ENCODE results near the gene NEDD4L.

Gene NEDD4L

GRCh38 chr18:58143386-58143785 lies 99.4 kb downstream of the NEDD4L start (continued):
- TF ChIP-seq ZNF629 (tag by site-specific recombination; IDR thresholded peaks at IDR 0.05) (peak; percentile 81), ZNF585B (tag by site-specific recombination; IDR thresholded peaks at IDR 0.05) (no peak), ZNF221 (tag by site-specific recombination; IDR thresholded peaks at IDR 0.05; ENCODE audit: borderline replicate concordance) (no peak), ZNF350 (tag by site-specific recombination; IDR thresholded peaks at IDR 0.05) (no peak), KLF10 (tag by site-specific recombination; IDR thresholded peaks at IDR 0.05) (peak; percentile 46; the same call in 1 of the 2 replicates), ZNF610 (tag by site-specific recombination; IDR thresholded peaks at IDR 0.05; ENCODE audit: borderline replicate concordance) (peak; percentile 50; the same call in 1 of the 2 replicates), INSM2 (tag by site-specific recombination; IDR thresholded peaks at IDR 0.05) (peak; percentile 73; the same call in 1 of the 2 replicates), ZFP37 (tag by site-specific recombination; IDR thresholded peaks at IDR 0.05) (no peak), PATZ1 (tag by site-specific recombination; IDR thresholded peaks at IDR 0.05) (no peak), ZNF561 (tag by site-specific recombination; IDR thresholded peaks at IDR 0.05; ENCODE audit: borderline replicate concordance) (peak; percentile 89), ZSCAN23 (tag by site-specific recombination; IDR thresholded peaks at IDR 0.05) (peak; percentile 75; the same call in 1 of the 2 replicates), ZNF670 (tag by site-specific recombination; IDR thresholded peaks at IDR 0.05; ENCODE audit: low read depth) (no peak), ZNF596 (tag by site-specific recombination; IDR thresholded peaks at IDR 0.05) (peak; percentile 73), ZNF785 (tag by site-specific recombination; IDR thresholded peaks at IDR 0.05) (no peak), ZNF248 (tag by site-specific recombination; IDR thresholded peaks at IDR 0.05) (no peak), ZNF202 (tag by site-specific recombination; IDR thresholded peaks at IDR 0.05; ENCODE audit: borderline replicate concordance) (no peak), REPIN1 (tag by site-specific recombination; IDR thresholded peaks at IDR 0.05; ENCODE audit: low read depth) (no peak), ZFP69B (tag by site-specific recombination; IDR thresholded peaks at IDR 0.05) (peak; percentile 59), ZBTB6 (tag by site-specific recombination; IDR thresholded peaks at IDR 0.05) (no peak), ZNF394 (tag by site-specific recombination; IDR thresholded peaks at IDR 0.05; ENCODE audit: borderline replicate concordance) (no peak), ATF2 (tag by site-specific recombination; IDR thresholded peaks at IDR 0.05; ENCODE audit: low read depth) (peak; percentile 67), ZNF335 (tag by site-specific recombination; conservative IDR thresholded peaks at IDR 0.05) (peak; percentile 19; the same call in 1 of the 2 replicates), ZNF518A (tag by site-specific recombination; conservative IDR thresholded peaks at IDR 0.05; ENCODE audit: low read depth) (0 out of 2 replicates have a peak, but pooled peaks have one; percentile 48), ZNF362 (tag by site-specific recombination; IDR thresholded peaks at IDR 0.05) (no peak), ZNF223 (tag by site-specific recombination; IDR thresholded peaks at IDR 0.05) (no peak), TCF7L2 (IDR thresholded peaks at IDR 0.05; ENCODE audit: borderline replicate concordance, low read depth, low read length) (peak; percentile 58; the same call in 1 of the 2 replicates), ZNF645 (tag by site-specific recombination; IDR thresholded peaks at IDR 0.05) (peak; percentile 89)
